ENCODE measurements around the gene IGDCC3. TPM values are rescaled to one million over a fixed set of nuclear protein-coding genes. Genes with fewer than 3 reads are reported as not detected.

IGDCC3 gene
- total and polyA plus RNA-seq, 2 donors (not counting 3 experiments of a cell fraction or from before 2014, with no cell fraction given): 0.03 TPM; not detected in 1

- Histone ChIP-seq H3K27me3 (ENCODE audit: control insufficient read depth in 2 of 2, insufficient read depth in 2 of 2, low read length in 2 of 2) (peaks cover 40% of the 10 kb centered on the region in 2 experiments), H3K36me3 (ENCODE audit: control insufficient read depth in 2 of 2, extremely low read depth in 1 of 2, insufficient read depth in 2 of 2, low read length in 2 of 2) (no peaks in the 10 kb centered on the region), H3K4me1 (ENCODE audit: control insufficient read depth, extremely low read depth, insufficient read depth, low read length) (no peaks in the 10 kb centered on the region), H3K9ac (replicated peaks; ENCODE audit: extremely low read depth, insufficient read depth, low read length) (no peak overlapping the region), H3K27ac (ENCODE audit: insufficient read depth, low read depth, low read length) (no peak overlapping the region), H3K79me2 (ENCODE audit: control insufficient read depth, insufficient read depth, low read length) (no peaks in the 10 kb centered on the region), H3K9me3 (replicated peaks; ENCODE audit: control insufficient read depth, insufficient read depth, low read length) (no peaks in the 10 kb centered on the region), H2AFZ (ENCODE audit: low read depth, low read length) (no peak overlapping the region), H3K4me3 (replicated peaks in 1 of 3; ENCODE audit: insufficient read depth in 1 of 3, low read depth in 1 of 3, low read length in 3 of 3) (no peak overlapping the region), H3K4me2 (ENCODE audit: insufficient read depth, low read length) (no peak overlapping the region), H4K20me1 (replicated peaks; ENCODE audit: control insufficient read depth, extremely low read depth, insufficient read depth, low read length) (no peaks in the 10 kb centered on the region), H3K9me1 (replicated peaks; ENCODE audit: control insufficient read depth, extremely low read depth, insufficient read depth, low read length) (no peaks in the 10 kb centered on the region)
- dilution Hi-C loops (cut with MboI; ENCODE audit: extremely low pct_ligation_motif_present, low sequenced_read_pairs): no loop called here
- FAIRE-seq (no peak), DNase-seq (ENCODE audit: low read depth, low spot score) (no peak)
- ChIA-PET CTCF (interaction anchor here (1.0 kb wide), 1 partner anchor 10 kb away, joined by 5 read pairs; no protein-coding TSS in a partner anchor), POLR2A (no interaction called here)
- TF ChIP-seq FOS (IDR thresholded peaks at IDR 0.05; ENCODE audit: borderline replicate concordance, insufficient read depth, low read length) (no peak), MAX (IDR thresholded peaks at IDR 0.05; ENCODE audit: insufficient read depth, insufficient read length) (no peak), JUN (IDR thresholded peaks at IDR 0.05; ENCODE audit: borderline replicate concordance, insufficient read depth, insufficient read length, low read depth) (no peak), GATA2 (IDR thresholded peaks at IDR 0.05; ENCODE audit: insufficient read depth, insufficient read length, low read depth, low read length) (no peak), MYC (IDR thresholded peaks at IDR 0.05; ENCODE audit: low read depth, low read length) (no peak), POLR2A (IDR thresholded peaks at IDR 0.05; ENCODE audit: low read depth, low read length) (no peak), CTCF (IDR thresholded peaks at IDR 0.05; ENCODE audit: extremely low read depth in 1 of 2, insufficient read depth in 1 of 2, low read depth in 1 of 2, low read length in 2 of 2) (no peak), EZH2 (IDR thresholded peaks at IDR 0.05; ENCODE audit: borderline replicate concordance, low read depth, low read length, severe bottlenecking) (no peak), POLR2AphosphoS5 (IDR thresholded peaks at IDR 0.05; ENCODE audit: insufficient read depth, low read depth, low read length) (no peak)
- no TSS peak for BruUV-seq (replicated peaks)
- intact Hi-C loops (cut with micrococcal nuclease): no loop called here
These were observed 17.1 kb upstream of the IGDCC3 start for GRCh38 chr15:65394936-65395335.
